ENCODE measurements around the gene FERMT1.

DNA sequence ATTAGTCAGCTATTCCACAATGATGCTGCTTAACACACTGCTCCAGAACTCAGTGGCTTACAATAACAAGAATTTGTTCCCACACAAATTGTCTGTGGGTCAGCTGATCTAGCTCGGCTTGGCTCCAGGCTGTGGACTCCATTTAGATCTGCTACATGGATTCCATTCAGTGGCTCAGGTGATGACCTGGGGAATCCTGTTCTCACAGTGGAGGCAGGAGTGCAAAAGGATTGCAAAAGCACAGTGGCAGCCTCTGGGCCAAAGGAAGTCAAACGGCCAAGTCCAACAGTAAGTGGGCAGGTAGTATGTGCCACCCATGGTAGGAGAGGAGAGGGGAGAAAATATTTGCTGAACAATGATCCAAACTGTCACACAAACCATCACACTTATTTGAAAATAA, 53.2 kb downstream of the FERMT1 start:
- TF ChIP-seq, protein P1, sequence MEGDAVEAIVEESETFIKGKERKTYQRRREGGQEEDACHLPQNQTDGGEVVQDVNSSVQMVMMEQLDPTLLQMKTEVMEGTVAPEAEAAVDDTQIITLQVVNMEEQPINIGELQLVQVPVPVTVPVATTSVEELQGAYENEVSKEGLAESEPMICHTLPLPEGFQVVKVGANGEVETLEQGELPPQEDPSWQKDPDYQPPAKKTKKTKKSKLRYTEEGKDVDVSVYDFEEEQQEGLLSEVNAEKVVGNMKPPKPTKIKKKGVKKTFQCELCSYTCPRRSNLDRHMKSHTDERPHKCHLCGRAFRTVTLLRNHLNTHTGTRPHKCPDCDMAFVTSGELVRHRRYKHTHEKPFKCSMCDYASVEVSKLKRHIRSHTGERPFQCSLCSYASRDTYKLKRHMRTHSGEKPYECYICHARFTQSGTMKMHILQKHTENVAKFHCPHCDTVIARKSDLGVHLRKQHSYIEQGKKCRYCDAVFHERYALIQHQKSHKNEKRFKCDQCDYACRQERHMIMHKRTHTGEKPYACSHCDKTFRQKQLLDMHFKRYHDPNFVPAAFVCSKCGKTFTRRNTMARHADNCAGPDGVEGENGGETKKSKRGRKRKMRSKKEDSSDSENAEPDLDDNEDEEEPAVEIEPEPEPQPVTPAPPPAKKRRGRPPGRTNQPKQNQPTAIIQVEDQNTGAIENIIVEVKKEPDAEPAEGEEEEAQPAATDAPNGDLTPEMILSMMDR (IDR thresholded peaks at IDR 0.05) = no peak
- no peak for TF ChIP-seq POLR2A (IDR thresholded peaks at IDR 0.05)
